Urinary bladder (tissue), 4 donors: ENCODE measurements around the gene FN1. TPM values are rescaled to one million over a fixed set of nuclear protein-coding genes. Genes with fewer than 3 reads are reported as not detected.
"Not testable (repeated sequence)": the region's sequence is repeated elsewhere in the genome, so short reads cannot be mapped to it uniquely, and the experiment has no call there.

Experiments used
- DNase-seq: peaks from one replicate; pipeline ENCODE4 v3.0.0-alpha.2; 2015; ENCODE audit errors: extremely low spot score
- H3K27ac ChIP-seq: one replicate; pipeline ENCODE4 v1.5.1; 2013; ENCODE audit warnings: low read depth, mild to moderate bottlenecking, moderate library complexity
- H3K36me3 ChIP-seq: one replicate; pipeline ENCODE4 v1.6.1; 2013; ENCODE audit warnings: mild to moderate bottlenecking, moderate library complexity; ENCODE audit not compliant: insufficient read depth
- H3K4me1 ChIP-seq: one replicate; pipeline ENCODE4 v1.6.1; 2013; ENCODE audit warnings: mild to moderate bottlenecking, moderate library complexity; ENCODE audit not compliant: insufficient read depth
- H3K4me3 ChIP-seq: one replicate; pipeline ENCODE4 v1.5.1; 2013; ENCODE audit warnings: low read depth, low read length
- WGBS: extraction: QIAGEN DNeasy Blood & Tissue Kit; methylation state at CpG from one replicate; pipeline ENCODE4 v1.1.7; 2013; 5-methylcytosine and 5-hydroxymethylcytosine counted together
- polyA plus RNA-seq: library from polyadenylated mRNA; stranded (reverse); fragments of 200-250 nt; gene quantifications from one replicate; pipeline ENCODE4 v1.2.3, GENCODE V29; 2013
- total RNA-seq: library from RNA; depleted of rRNA; stranded (reverse); fragments of >200 nt; gene quantifications from one replicate; pipeline ENCODE4 v1.2.3, GENCODE V29; 2014
- donor health status: healthy with polysubstance abuse.
- donor health status: healthy.

The FN1 gene
- total and polyA plus RNA-seq, 2 donors = 1,813 to 1,853 TPM

DNA sequence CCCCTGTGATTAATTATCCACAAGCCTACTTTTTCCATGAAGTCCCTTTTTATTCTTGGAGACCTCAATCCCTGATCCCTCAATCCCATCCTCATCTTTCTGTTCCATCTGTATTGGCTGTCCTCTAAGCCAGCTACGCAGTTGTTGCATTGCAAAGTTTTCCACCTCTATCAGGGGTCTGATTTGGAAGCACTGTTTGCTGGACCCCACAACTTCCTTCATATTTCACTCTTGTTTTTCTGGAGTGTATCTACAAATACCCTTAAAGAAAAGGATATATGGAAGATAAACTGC is 22.4 kb downstream of the FN1 start:
- H3K27ac ChIP-seq = no peak overlapping the region
- 98% methylated on average over 1 of the region's 1 CpG for WGBS
- DNase-seq = no peak
- H3K36me3 ChIP-seq = peaks cover 2% of the 10 kb centered on the region
- H3K4me1 ChIP-seq = no peaks in the 10 kb centered on the region
- no peak overlapping the region for H3K4me3 ChIP-seq

DNA sequence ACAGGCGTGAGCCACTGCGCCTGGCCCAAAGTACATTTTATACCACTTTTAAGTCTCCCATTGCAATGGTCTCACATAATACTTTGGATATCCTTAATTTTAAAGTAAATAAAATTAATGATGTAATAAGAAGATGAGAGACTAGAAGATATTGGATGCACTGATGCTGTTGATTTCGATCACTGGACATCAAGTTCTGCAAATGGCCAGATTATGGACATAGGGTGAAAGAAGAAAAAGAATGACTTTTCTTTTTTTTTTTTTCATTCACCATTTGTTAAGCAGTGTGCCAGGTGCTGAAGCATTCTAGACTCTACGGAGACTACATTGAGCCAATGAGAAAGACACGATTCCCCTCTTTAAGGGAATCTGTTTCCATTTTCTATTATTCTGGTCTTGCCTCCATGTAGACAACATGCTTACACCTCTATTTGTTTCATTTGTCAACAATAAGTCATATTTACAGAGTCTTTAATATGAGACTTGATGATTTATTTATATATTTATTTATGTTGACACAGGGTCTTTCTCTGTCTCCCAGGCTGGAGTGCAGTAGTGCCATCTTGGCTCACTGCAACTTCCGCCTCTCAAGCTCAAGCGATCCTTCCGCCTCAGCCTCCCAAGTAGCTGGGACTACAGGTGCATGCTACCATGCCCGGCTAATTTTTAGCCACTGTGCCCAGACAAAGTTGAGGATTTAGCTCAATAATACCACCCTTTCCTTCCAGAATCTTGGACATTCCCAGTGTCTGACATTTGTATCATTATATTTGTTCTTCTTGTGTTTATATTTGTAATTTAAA is 23.7 kb downstream of the FN1 start:
- no peak overlapping the region for H3K4me3 ChIP-seq
- peaks cover 2% of the 10 kb centered on the region for H3K36me3 ChIP-seq
- no peak for DNase-seq
- 96% methylated on average over 9 of the region's 9 CpGs for WGBS
- no peaks in the 10 kb centered on the region for H3K4me1 ChIP-seq
- no peak overlapping the region for H3K27ac ChIP-seq

DNA sequence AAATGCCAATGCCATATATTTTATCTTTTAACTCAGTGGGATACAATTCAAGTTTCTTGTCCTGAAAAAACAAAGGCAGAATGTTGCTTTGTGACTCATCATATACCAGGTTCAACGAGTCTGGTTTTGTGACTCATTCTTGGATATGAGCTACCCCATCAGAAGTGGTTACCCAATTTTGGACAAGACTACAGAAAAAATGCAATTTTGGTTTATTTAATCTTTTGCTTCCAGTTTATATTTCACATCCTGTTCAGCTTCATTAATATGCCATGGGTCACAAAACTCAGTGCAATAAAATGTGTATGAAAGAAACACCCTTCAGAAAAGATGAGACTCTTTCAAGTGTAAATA is 25.0 kb downstream of the FN1 start:
- WGBS = 10% methylated on average over 1 of the region's 1 CpG
- Histone ChIP-seq H3K4me3 (no peak overlapping the region), H3K27ac (no peak overlapping the region), H3K4me1 (no peaks in the 10 kb centered on the region), H3K36me3 (peaks cover 2% of the 10 kb centered on the region)
- no peak for DNase-seq

DNA sequence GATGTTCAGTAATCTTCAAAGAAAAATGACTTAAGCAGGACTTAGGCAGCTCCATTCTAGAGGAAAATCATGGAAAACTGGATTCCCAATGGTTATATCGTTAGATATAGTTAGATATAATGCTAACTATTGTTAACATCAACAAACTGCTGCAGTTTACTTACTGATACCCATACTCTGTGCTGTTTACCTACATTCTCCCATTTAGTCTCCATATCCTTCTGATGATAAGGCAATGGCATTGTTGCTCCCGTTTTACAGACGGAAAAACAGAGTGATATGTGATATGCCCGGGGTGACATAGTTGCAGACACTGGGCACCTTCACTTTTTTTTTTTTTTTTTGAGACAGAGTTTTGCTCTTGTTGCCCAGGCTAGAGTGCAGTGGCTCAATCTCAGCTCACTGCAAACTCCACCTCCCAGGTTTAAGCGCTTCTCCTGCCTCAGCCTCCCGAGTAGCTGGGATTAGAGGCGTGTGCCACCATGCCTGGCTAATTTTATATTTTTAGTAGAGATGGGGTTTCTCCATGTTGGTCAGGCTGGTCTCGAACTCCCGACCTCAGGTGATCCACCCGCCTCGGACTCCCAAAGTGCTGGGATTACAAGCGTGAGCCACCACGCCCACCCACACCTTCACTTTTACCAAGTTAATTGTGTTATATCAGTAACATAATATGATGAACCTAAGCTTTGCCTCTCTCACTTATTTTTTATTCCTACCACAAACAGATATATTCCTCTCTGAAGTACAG is 25.5 kb downstream of the FN1 start:
- H3K36me3 ChIP-seq, DNase-seq, H3K4me1 ChIP-seq, H3K4me3 ChIP-seq: not testable (repeated sequence)
- peak overlapping the region; percentile 35 for H3K27ac ChIP-seq
- 91% methylated on average over 13 of the region's 13 CpGs for WGBS

DNA sequence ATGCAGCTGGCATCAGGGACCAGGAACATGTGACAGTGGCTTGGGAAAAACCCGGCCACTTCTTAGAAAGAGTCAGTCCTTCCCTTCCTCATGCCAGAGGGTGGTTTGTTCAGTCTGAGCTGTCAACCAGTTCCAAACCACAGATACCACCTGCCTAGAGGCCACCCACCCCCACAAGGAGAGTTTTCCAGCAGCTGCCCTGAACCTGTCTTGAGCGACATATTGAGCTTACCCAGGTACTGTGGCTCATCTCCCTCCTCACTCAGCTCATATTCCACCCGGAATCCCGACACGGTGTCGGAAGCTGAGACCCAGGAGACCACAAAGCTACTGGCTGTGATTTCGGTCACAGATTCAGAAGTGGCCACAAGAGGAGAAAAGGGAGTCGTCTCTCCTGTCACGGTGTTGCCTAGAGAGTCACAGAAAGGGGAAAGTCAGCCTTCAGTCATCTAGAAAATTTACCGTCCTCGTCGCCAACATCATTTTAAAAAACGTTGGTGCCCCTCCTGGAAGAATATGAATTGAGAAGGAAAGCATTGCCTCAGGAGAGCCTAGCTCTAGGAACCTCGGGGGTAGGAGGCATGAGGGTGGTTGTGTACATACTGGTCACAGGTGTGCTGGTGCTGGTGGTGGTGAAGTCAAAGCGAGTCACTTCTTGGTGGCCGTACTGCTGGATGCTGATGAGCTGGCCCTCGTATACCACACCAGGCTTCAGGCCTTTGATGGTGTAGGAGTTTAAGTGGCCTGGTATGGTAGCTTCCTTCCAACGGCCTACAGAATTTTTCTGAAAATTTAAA is 26.3 kb downstream of the FN1 start:
- no peaks in the 10 kb centered on the region for H3K4me1 ChIP-seq
- DNase-seq = no peak
- 92% methylated on average over 18 of the region's 18 CpGs for WGBS
- H3K27ac ChIP-seq = peak overlapping the region; percentile 35
- no peak overlapping the region for H3K4me3 ChIP-seq
- peaks cover 2% of the 10 kb centered on the region for H3K36me3 ChIP-seq

DNA sequence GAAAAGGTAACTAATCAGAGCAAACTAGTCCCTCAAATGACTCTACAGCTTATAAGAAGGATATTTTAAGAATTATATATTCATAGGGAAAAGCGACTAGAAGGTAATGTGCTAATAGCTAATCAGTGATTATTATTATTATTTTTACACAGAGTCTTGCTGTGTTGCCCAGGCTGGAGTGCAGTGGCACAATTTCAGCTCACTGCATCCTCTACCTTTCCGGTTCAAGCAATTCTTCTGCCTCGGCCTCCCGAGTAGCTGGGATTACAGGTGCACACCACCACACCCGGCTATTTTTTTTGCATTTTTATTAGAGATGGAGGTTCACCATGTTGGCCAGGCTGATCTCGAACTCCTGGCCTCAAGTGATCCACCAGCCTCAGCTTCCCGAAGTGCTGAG is 27.4 kb downstream of the FN1 start:
- not testable (repeated sequence) for H3K36me3 ChIP-seq, H3K4me1 ChIP-seq, H3K4me3 ChIP-seq, DNase-seq, H3K27ac ChIP-seq
- 82% methylated on average over 7 of the region's 7 CpGs for WGBS

DNA sequence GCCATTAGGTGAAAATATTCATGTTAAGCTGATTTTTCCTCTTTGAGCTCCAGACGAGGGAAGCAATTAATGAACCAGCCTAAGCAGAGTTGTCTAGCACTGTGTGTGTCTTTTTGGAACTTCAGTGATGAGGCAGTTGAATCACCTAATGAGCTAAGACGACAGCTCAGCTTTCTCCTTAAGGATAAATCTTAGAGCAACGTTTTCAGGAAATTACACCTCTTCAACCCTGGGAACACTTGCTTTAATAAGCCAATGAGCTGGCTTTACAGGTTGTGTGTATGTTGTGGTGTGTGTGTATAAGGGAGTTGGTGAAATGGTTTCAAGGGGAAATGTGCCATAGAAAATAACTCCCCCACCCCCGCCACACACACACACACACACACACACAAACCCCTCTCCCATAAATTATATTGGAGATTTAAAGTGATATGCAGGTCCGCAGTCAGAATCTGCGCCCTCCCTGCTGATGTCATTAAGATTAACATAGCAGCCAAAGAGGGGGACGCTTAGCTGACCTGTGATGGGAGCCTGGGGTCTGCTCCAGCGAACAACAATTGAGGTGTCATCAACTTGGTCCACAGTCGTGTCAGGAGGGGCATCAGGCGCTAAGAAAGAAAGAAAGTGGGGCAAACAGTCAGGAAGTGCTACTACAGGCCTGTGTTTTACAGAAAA is 28.1 kb downstream of the FN1 start:
- Histone ChIP-seq H3K4me1 (no peaks in the 10 kb centered on the region), H3K27ac (no peak overlapping the region), H3K36me3 (peaks cover 2% of the 10 kb centered on the region), H3K4me3 (no peak overlapping the region)
- no peak for DNase-seq
- WGBS = 69% methylated on average over 10 of the region's 10 CpGs

DNA sequence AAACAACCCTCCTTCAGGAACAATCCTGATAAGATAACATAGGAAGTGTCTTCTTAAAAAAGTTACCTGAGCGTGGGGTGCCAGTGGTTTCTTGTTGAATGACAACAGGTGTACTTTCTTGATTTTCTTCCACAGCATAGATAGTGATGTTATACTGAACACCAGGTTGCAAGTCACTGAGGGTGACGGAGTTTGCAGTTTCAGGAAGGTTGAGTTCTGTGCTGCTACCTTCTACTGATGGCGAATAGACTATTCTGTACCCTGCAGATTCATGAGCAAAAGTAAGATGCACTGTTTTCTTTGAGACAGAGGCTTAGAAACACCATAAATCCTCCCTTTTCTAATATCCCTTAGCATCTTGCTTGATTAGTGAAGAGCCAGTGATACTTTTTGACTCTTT is 28.8 kb downstream of the FN1 start:
- Histone ChIP-seq H3K27ac (no peak overlapping the region), H3K4me1 (no peaks in the 10 kb centered on the region), H3K4me3 (no peak overlapping the region), H3K36me3 (peaks cover 2% of the 10 kb centered on the region)
- DNase-seq = no peak
- 94% methylated on average over 3 of the region's 3 CpGs for WGBS

DNA sequence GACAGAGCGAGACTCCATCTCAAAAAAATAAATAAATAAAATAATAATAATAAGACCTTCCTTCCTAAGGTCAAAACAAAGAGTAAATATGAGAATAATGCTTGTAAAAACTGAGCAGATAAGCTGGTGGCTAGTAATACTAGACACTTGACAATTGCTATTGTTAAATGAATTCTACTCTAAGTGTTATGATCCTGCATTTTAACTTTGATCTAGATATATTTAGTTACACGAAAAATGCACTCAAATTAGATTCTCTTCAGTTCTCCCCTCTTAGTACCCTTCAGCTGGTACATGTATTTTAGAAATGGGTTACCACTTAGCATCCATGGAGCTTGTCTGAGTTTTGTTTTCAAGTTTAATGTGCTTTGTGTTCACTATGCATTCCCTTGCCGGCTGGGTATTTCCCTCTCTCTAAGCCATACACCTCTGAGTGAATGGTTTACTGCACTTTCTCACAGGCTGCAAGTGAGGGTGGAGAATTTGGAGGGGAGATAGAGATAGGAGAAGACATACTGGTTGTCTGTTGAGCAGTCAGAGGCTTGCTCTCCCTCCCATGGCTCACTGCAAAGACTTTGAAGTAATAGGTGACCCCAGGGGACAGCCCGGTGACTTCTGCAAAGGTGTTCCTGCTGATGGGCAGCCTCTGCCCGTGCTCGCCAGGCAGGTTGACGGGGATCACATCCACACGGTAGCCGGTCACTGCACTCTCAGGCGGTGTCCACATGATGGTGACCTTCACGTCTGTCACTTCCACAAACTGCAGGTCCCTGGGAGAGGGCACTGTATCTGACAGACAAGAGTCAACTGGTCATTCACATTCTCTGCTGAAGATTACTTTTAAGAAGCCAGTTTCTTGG is 29.9 kb downstream of the FN1 start:
- Histone ChIP-seq H3K36me3 (peaks cover 2% of the 10 kb centered on the region), H3K4me1 (no peaks in the 10 kb centered on the region), H3K4me3 (no peak overlapping the region), H3K27ac (no peak overlapping the region)
- DNase-seq = no peak
- WGBS = 88% methylated on average over 11 of the region's 11 CpGs

DNA sequence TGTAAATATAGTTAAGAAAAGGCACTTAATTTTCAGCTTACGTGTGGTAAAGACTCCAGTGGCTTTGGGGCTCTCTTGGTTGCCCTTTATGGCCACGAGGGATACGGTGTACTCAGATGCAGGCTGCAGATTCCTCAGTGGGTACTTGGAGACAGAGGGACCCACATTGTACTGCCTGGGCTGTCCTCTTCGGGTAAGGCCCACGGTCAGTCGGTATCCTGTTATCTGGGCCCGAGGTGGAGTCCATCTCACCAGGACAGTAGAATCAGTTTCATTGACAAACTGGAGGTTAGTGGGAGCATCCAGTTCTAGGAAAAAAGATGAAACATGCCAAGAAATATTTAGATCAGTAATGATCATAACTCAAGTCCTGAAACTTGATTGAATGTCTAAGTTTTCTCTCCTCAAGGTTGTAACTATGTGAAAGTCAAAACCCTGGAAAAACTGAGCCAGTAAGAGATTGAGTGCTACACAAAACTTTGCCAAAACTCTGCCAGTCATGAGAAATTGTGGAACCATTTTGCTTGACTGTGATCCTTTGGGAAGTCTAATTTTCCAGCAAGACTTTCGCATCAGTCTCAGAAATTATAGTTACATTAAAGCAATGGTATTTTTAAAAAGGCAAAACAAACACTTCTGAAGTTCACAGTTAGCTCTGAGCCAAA is 31.4 kb downstream of the FN1 start:
- H3K36me3 ChIP-seq = peaks cover 2% of the 10 kb centered on the region
- no peak overlapping the region for H3K4me3 ChIP-seq
- WGBS = 88% methylated on average over 8 of the region's 8 CpGs
- no peaks in the 10 kb centered on the region for H3K4me1 ChIP-seq
- peak overlapping the region; percentile 71 for H3K27ac ChIP-seq
- DNase-seq = no peak

DNA sequence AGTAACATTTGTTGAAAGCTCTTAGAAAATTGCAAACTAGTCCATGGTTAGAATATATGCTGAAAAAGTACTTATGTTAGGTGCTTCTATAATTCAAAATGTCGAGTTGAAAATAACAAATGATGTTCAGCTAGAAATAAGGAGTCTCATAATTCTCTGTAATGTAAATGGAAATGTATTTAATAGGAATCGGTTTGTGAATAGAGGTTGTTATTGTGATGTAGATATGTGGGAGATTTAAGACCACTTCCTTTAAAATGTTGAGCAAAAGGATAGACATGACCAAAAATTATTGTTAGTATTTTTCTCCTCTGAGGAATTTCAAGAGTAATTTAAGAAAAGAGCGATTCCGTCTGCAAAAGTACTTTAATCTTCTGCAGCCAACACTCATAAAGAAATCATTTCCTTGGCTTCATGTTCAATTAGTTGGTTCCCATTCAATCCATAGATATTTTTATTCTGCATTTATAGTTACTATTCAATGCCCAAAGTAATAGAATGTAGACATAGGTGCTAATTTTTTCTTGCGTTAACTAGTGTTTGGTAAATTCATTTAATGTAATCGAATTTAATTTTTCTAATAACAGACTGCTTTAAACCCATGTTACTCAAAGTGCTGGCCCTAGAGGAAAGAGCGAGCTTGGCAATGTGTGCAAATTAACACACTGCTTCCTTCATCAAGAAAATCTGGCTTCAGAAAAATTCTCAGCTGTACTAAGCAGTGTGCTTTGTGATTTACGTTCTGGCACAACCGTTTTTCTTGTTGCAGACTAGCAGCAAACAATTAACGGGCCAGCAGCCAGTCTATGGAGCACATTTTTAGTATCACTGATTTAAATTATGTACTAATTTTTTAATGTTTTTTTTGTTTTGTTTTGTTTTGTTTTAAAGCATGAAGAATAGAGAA is 32.2 kb downstream of the FN1 start:
- no peak overlapping the region for H3K27ac ChIP-seq
- 72% methylated on average over 10 of the region's 10 CpGs for WGBS
- no peak overlapping the region for H3K4me3 ChIP-seq
- H3K4me1 ChIP-seq = no peaks in the 10 kb centered on the region
- no peak for DNase-seq
- H3K36me3 ChIP-seq = peaks cover 2% of the 10 kb centered on the region
